Astrocyte (in vitro differentiated cells and primary cell): ENCODE data around the gene HSP90AA1.

Source experiments
- EZH2 ChIP-seq: IDR thresholded peaks from 2 replicates; pipeline ENCODE4 v1.6.1; 2012; ENCODE audit warnings: mild to moderate bottlenecking, low read length, inconsistent platforms; ENCODE audit not compliant: insufficient read depth
- TF ChIP-seq, protein P1 (sequence below): IDR thresholded peaks from 2 replicates; pipeline ENCODE4 v1.5.1; 2011; ENCODE audit warnings: low read depth, mild to moderate bottlenecking, inconsistent platforms, low read length, moderate library complexity; ENCODE audit not compliant: insufficient read depth

DNA sequence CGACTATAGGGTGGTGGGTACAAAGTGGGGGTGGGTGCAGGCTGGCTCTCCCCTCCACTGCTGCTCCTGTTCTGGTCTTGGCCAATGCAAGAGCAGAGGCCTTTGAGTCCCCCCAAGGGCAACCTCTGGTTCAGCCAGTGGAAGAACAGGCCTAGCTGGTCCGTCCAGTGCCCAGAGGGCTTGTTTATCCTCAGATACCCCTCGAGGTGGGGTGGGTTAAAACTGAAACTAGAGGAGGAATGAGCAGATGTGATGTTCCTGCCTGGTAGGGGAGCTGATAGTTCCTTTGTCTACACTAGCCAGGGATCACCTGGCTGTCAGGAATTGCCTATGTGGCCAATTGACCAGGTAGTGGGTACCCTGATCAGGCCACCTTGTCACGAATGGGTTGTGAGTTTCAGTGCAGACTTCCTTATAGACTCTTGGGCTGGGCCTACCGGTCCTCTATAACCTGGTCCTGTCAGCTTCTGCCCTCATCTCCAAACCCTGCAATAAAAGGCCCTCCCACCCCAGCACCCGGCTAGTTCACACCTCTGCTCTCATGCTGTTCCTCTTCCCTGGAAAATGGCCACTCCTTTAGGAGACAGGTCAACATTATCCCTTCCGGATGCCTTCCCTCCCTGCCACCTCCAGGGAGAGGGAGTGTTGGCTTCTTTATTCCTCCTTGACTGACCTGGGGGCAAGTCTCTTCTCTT lies 10.7 kb upstream of the HSP90AA1 start:
- TF ChIP-seq, protein P1, sequence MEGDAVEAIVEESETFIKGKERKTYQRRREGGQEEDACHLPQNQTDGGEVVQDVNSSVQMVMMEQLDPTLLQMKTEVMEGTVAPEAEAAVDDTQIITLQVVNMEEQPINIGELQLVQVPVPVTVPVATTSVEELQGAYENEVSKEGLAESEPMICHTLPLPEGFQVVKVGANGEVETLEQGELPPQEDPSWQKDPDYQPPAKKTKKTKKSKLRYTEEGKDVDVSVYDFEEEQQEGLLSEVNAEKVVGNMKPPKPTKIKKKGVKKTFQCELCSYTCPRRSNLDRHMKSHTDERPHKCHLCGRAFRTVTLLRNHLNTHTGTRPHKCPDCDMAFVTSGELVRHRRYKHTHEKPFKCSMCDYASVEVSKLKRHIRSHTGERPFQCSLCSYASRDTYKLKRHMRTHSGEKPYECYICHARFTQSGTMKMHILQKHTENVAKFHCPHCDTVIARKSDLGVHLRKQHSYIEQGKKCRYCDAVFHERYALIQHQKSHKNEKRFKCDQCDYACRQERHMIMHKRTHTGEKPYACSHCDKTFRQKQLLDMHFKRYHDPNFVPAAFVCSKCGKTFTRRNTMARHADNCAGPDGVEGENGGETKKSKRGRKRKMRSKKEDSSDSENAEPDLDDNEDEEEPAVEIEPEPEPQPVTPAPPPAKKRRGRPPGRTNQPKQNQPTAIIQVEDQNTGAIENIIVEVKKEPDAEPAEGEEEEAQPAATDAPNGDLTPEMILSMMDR = no peak
- TF ChIP-seq EZH2 = no peak
